HG02970 (cell line): ENCODE measurements around the gene FAM120B.
"Not testable (repeated sequence)": the region's sequence is repeated elsewhere in the genome, so short reads cannot be mapped to it uniquely, and the experiment has no call there.

ENCODE experiments used
- ATAC-seq: cut with Tn5 transposase; IDR thresholded peaks from one replicate; pipeline ENCODE4 v1.9.1; 2021; ENCODE audit warnings: mild to moderate bottlenecking, moderate library complexity, moderate number of reproducible peaks; ENCODE audit not compliant: unreplicated experiment, low FRiP score

Gene FAM120B

GRCh38 chr6:170295510-170296422 lies 10.8 kb upstream of the FAM120B start:
- ATAC-seq: no peak

DNA sequence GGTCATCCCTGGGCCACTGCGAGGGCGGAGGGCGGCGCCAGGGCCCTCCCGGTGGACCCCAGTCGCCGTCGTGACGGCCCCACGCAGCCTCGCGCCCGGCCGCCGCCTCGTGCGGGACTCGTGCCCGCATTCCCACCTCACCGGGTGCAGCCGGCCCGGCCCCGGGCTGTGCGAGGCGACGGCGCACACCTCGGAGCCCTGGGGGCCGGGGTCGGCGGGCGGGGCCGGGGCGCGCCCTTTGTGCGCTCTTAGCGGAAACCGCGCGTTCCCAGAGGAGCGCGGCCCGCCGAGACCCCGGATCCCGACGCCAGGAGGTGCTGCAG lies 10.2 kb upstream of the FAM120B start:
- ATAC-seq: no peak

- no peak for ATAC-seq
These were observed 9.6 kb upstream of the FAM120B start for GRCh38 chr6:170296746-170297575.

GRCh38 chr6:170297576-170298330 lies 8.8 kb upstream of the FAM120B start:
- ATAC-seq: no peak

GRCh38 chr6:170298688-170299087 lies 7.9 kb upstream of the FAM120B start:
- no peak for ATAC-seq

DNA sequence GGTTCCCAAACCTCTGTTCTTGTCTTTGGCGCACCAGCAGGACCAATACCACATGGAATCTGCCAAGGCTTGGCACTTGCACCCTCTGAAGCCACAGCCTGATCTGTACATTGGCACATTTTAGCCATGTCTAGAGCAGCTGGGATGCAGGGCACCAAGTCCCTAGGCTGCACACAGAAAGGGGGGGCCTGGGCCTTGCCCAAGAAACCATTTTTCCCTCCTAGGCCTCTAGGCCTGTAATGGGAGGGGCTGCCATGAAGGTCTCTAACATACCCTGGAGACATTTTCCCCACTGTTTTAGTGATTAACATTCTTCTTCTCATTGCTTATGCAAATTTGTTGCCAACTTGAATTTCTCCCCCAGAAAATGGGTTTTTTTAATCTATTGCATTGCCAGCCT lies 5.4 kb upstream of the FAM120B start:
- ATAC-seq: no peak

GRCh38 chr6:170305805-170306323 lies 694 bp upstream of the FAM120B start:
- peak; percentile 9 for ATAC-seq

DNA sequence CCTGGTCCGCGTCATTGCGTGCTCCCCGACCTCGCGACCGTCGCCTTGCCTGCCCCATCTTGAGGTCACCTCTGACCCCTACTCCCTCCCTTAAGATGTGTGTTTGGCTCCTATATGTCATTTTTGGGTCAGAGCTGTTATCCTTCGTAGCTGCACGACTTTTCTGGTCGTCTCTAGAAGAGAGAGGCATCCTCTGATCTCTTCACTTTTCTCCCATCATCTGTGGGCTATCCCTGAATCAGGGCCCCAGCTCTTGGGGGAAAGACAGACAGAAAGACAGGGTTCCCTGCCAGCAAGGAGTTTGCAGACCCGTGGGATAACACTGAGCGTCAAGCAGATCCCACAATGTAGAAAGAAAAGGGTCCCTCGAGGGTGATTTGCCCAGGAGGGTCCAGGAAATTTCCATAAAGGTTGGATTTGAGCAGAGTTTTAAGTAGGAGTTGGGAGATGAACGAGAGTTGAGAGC lies 555 bp downstream of the FAM120B start:
- no peak for ATAC-seq

GRCh38 chr6:170308761-170309160 lies 2.2 kb downstream of the FAM120B start:
- no peak for ATAC-seq

DNA sequence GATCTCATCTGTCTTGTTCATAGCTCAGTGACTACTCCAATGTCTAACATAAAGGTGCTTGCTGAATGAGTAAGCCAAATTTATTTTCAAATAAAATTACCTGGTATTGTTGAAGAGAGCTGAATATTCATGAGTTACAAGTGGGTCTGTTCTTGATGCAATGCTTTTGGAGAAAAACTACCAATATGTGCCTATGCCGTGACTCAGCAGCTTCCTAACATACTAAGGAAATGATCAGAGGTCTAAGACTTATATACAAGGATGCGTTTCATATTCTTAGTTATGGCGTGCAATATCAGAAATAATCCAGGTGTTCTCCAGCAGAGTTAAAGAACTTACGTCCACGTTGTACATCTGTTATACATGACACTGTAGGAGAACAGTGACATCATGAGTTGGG lies 5.1 kb downstream of the FAM120B start:
- ATAC-seq: no peak

DNA sequence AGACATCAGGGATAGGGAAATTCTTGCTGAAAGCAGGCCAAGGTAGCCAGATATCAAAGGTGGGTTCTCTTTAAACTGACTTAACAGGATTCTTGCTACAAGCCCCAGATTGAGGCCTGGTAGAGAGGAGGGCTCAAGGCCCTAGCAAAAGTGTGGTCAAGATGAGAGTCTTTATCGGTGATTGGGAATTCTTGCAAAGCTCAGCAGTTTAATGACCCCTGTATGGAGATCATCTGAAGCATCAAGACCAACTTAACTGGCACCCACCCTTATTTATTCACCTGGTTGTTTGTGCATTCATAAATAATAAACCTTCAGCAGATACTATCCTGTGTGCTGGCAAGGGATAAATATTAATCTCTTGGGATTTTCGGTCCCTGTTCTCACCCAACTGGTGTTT lies 6.3 kb downstream of the FAM120B start:
- ATAC-seq: no peak

DNA sequence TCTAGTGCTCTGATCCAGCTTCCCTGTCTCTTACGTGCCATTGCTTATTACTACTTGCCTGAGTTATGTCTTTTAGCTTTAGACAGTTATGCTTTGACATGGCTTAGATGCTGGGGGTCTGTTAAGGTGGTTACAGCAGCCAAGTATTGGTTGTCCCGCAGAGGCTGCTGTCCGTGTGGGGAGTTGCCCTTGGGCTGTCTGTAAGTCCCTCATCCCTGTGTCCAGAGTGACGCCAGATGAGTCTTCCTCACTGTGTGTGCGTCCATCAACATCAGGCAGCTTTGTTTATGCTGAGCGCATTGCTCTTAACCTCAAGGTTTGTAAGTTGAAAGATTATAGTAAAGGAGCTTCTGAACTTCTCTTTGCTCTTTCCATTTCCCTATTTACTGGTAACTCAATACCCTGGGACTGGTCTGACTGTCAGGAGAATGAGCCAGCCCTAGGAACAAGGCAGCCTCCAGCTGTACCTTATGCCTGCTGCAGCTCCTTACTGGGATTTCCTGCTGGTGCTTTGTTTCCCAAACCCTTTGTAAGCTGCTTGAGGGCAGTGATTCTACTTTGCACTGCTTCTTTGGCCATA lies 7.2 kb downstream of the FAM120B start:
- no peak for ATAC-seq

GRCh38 chr6:170314983-170315382 lies 8.4 kb downstream of the FAM120B start:
- no peak for ATAC-seq

DNA sequence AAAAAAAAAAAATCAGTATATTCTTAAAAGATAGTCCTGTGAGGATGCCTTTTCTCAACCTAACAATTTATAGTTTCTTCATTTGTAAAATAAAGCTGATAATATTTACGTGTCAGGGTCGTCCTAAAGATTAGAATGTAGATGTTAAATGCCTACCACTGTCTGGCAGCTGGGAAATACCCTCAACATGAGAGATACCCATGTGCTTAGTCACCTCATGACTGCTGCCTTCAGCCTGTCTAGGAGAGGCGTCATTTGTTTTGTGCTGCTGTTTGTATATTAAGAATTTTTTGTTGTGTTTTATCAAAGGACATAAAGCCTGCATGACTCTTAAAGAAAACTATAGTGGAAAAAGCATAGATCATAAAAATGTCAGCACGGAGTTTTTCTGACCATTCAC lies 9.5 kb downstream of the FAM120B start:
- ATAC-seq: no peak

DNA sequence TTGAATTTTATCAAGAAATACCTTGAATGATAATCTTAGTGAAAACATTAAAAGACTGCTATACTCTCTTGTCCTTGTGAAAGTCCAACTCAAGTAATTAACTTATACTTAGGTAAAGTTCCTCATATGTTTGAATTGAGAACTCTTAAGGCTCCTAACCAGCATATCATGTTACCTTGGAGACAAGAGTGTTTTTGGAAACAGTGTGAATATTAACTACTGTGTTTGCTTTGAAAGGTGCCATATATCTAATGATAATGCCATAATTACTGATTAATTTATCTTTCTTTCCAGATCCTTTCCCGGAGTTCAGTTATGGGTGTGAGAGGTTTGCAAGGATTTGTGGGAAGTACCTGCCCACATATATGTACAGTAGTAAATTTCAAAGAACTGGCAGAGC lies 10.5 kb downstream of the FAM120B start:
- ATAC-seq: no peak

- ATAC-seq: no peak
These were observed 11.2 kb downstream of the FAM120B start for GRCh38 chr6:170317718-170318117.

- no peak for ATAC-seq
These were observed 22.8 kb downstream of the FAM120B start for GRCh38 chr6:170329321-170329720.

DNA sequence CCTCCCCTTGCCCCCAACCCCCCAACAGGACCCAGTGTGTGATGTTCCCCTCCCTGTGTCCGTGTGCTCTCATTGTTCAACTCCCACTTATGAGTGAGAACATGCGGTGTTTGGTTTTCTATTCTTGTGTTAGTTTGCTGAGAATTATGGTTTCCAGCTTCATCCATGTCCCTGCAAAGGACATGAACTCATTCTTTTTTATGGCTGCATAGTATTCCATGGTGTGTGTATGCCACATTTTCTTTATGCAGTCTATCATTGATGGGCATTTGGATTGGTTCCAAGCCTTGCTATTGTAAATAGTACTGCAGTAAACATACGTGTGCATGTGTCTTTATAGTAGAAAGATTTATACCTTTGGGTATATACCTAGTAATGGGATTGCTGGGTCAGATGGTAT lies 28.6 kb downstream of the FAM120B start:
- not testable (repeated sequence) for ATAC-seq

DNA sequence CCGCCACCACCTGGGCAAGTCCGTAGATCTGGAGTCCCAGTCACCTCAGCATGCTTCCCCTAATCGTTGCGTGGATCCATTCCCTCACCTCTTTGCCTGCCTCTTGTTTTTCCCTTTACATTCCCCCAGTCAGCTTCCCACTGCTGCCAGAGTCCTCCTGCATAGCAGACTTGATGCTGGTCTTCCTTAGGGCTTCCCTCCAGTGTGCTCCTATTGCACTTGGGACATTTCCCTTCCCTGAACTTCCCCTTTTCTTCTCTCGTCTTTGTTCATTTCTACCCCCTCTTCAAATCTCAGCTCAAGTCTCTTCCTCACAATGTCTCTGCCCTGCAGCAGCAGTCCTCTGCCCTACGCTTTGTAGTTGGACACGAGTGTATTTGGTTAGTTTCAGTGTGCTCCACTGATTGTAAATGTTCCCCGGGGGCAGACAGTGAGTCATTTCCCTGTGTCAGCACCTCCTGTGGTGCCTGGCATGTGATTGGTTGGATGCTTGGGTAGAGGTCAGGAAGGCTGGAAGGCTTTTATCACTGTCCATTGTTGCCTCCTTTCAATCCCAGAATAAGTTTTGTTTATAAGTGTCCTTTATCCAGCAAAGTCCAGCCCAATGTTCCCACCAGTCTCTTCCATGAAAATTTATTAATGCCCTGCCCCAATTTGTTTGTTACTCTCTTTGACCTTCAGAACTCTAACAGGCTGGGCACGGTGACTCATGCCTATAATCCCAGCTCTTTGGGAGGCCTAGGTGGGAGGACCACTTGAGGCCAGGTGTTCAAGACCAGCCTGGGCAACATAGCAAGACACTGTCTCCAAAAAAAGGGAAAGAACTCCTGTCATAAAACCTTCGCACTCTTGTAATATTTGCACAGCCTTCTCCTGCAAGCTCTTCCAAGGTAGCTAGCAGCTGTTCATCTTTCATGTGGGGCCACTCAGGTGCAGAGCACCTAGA lies 38.3 kb downstream of the FAM120B start:
- ATAC-seq: no peak
